Activated gamma-delta T cell treated with anti-CD3 and anti-CD28 coated beads, Interleukin-2, amount 50 U/mL, for 16 hours (primary cell): Measurements from ENCODE around the gene RAB33A.
"Not testable (repeated sequence)": the region's sequence is repeated elsewhere in the genome, so short reads cannot be mapped to it uniquely, and the experiment has no call there.

Source experiments
- DNase-seq: peaks from one replicate; pipeline ENCODE4 v3.0.0-alpha.2; 2020; ENCODE audit warnings: low read depth

Gene RAB33A

DNA sequence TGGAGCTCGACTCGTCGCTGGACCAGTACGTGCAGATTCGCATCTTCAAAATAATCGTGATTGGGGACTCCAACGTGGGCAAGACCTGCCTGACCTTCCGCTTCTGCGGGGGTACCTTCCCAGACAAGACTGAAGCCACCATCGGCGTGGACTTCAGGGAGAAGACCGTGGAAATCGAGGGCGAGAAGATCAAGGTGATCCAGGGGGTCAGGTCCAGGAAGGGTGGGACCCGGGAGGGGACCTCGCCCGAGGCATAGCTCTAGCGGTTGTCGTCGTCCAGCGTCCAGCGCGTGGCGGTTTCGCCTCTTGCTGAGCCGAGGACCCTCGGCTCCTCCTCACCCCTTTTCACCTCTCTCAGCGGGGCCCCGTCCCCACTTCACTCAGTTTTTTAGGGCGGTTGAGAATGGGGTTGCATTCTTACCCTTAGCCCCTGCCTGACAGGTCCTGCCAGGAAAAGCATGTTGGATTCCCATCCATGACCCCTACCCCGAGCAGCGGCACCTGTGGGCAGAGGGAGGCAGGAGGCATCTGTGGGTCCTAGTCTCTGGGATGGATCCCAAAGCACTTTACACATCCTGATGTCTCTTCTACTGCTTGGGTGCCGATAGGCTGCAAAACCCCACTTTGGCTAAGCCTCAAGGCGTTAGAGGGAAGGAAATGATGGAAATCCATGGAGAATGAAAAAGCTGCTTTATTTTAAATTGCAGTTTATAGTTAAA is 524 bp downstream of the RAB33A start:
- DNase-seq: no peak

DNA sequence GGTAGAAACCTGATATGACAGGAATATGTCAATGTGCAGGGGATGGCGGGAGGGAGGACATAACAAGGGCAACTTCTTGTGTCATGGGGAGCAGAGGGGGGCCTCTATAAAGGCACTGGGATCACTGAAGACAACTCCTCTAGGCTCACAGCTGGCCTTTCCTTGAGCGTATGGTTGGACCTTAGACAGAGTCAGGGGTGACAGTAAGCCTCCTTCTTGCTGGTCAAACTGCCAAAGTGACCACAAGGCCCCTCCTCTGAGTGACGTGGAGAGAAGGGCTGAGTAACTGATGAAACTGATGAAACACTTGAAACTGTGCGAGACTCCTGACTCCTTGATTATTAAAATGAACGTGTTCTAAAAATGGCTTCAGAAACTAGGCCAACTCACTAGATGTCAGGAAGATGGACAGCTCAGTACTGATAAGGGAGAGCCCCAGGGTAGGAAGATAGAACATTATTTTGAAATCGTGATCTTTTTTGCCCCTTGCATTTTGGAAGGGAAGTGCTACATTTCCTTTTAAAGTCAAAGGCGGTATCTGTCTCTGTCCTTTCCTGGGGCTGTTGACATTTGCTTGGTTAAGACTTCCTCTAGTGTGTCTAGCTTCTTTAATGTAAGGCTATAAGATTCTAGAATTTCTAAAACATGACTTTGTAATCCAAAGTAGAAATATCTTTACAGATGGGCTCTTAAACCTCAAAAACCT is 1.6 kb downstream of the RAB33A start:
- no peak for DNase-seq

GRCh38 chrX:130174045-130174704 is 2.4 kb downstream of the RAB33A start:
- no peak for DNase-seq

GRCh38 chrX:130174937-130175336 is 3.2 kb downstream of the RAB33A start:
- DNase-seq: no peak

GRCh38 chrX:130176354-130176776 is 4.6 kb downstream of the RAB33A start:
- DNase-seq: no peak

DNA sequence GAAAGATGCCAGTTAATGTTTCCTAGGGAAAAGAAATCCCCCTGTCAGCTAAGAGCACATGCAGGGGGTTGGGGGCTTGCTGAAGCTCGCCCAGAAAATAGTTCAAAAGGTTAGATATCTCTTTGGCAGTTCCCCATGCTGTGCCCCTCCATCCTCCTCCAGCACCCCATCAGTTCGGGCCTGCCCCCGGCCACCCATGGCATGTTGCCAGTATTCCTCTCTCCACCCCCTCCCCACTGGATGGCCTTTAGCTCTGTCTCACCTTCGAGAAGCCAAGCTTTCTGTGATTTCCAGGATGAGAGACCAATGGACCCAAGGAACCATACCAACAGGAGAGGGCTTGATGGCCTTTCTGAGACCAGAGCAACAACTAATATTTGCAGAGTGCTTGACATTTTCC is 5.2 kb downstream of the RAB33A start:
- no peak for DNase-seq

DNA sequence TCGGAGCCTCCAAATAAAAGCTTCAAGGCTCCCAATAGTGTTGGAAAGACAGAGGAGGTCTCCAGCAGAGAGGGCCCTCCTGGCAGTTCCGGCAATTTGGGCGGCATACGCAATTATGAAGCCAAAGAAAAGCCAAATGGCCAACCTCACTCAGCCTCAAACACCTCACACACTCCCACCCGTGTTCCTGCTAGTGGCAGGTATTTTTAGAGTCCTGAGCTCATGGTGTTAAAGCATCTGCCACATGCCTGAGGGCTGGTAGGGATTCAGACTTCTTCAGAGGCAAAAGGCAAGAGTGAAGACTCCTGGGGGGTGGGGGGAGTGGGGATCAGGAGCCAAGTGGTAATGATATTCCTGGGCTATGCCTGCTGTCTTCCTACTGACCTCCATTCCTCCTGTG is 7.4 kb downstream of the RAB33A start:
- no peak for DNase-seq

DNA sequence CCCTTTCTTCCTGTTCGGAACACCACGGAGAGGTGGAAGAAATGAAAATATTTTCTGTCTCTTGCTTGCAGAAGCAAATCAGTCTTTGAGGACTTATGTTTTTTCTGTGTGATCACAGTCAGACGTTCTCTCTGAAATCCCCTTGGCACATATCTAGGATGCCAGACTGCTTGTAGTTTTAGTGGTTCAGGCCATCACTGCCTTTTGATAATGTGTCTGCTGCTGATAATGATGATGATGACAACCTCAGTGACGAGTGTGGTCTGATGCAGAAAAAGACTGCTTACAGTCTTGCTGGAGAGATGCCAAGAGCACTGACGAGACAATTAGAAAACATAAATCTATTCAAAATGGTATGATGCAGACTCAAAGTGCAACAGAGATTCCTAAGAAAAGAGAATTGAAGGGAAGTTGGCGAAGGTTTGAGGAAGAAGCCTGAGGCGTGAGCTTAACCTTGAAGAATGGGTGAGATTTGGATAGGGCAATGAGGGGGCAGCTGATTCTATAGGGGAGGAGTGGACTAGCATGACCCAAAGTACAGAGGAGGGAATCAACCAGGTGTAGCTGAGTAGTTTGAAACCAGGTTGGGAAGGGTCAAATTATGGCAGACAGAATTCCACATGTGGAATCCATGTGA is 7.9 kb downstream of the RAB33A start:
- no peak for DNase-seq

DNA sequence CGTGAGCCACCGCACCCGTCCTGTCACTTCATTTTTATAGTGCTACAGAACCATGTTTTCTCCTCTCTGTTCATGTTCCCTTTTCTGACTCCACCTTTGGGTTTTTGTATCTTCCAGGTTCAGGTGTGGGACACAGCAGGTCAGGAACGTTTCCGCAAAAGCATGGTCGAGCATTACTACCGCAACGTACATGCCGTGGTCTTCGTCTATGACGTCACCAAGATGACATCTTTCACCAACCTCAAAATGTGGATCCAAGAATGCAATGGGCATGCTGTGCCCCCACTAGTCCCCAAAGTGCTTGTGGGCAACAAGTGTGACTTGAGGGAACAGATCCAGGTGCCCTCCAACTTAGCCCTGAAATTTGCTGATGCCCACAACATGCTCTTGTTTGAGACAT is 12.4 kb downstream of the RAB33A start:
- no peak for DNase-seq

DNA sequence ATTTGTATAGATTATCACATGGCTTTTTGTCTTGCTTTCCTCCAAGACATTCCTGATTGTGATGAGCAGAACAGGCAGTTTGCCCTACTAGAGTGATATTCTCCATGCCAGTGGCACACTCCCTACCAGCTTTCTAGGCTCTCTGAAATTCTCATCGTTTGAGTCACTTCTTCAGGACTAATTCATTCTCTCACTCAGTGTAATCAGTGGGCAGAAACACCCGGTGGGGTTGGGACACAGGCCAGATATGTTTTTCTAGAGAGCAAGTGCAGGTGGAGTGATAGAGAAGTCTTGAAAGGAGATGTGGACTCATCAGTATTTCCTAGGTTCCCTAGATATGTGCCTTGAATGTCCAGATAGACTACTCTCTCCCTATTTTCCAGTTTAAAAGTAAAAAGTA is 13.1 kb downstream of the RAB33A start:
- no peak for DNase-seq

DNA sequence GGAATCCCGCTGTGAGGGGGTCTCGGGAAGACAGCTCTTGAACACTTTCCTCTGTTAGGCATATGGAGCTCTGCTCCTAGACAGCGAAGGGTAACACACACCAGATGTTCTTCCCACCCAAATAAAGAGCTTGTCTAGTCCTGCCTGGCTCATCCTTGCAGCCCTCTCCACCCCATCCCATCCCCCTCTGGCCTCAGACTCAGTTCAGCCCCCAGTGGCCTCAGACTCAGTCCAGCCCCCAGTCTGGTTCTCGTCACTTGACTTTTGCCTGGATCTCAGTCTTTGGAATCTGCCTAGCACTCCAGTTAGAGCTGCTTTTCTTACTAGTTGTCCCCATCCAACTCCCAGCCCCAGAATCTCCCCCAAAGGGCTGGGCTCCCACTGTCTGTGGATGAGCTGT is 14.9 kb downstream of the RAB33A start:
- DNase-seq: no peak

- DNase-seq: no peak
Observed at GRCh38 chrX:130190801-130191200, 19.0 kb downstream of the RAB33A start.

- no peak for DNase-seq
Observed at GRCh38 chrX:130196466-130196865, 24.7 kb downstream of the RAB33A start.

DNA sequence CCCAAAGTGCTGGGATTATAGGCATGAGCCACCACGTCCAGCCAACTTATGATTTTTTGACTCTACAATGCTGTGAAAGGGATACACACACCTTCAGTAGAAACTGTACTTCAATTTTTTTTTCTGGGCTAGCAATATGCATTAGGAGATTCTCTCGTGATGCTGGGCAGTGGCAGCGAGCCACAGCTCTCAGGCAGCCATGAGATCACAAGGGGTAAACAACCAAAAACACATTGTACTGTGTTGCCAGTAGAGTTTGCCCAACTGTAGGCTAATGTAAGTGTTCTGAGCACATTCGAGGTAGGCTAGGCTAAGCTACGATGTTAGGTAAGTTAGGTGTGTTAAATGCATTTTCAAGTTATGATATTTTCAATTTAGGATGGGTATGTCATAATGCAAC is 25.7 kb downstream of the RAB33A start:
- DNase-seq: no peak

DNA sequence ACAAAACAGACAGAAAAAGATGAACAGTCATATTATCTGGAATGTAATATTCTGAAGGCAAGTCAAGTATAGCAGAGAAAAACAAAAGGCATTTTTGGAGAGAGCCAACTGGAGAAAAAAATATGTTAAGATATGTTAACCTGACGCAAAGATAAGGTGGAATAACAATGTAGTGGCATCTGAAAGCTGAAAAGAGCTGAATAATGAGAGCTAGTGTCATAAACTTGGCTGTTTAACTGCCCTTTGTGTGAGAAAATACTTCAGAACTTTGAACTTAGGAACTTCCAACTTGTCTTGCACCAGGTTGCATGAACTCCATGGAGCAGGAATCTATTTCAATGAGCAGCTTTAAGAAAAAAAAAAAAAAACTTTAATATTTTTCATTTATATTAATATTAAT is 32.9 kb downstream of the RAB33A start:
- no peak for DNase-seq

- no peak for DNase-seq
Observed at GRCh38 chrX:130211415-130212186, 39.8 kb downstream of the RAB33A start.

GRCh38 chrX:130212371-130212770 is 40.6 kb downstream of the RAB33A start:
- no peak for DNase-seq

- no peak for DNase-seq
Observed at GRCh38 chrX:130213376-130213775, 41.6 kb downstream of the RAB33A start.

DNA sequence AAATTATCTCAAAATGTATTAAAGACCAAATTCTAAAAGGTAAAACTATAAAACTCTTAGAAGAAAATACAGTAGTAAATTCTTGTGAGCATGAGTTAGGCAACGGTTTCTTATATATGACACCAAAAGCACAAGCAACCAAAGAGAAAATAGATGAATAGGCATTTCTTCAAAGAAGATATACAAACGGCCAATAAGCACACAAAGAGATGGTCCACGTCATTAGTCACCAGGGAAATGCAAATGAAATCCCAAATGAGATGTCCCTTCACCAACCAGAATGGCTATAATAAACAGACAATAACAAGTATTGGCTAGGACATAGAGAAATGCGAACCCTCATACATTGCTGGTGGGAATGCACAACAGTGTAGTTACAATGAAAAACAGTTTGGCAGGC is 44.6 kb downstream of the RAB33A start:
- DNase-seq: no peak

GRCh38 chrX:130224810-130225209 is 53.0 kb downstream of the RAB33A start:
- no peak for DNase-seq

DNA sequence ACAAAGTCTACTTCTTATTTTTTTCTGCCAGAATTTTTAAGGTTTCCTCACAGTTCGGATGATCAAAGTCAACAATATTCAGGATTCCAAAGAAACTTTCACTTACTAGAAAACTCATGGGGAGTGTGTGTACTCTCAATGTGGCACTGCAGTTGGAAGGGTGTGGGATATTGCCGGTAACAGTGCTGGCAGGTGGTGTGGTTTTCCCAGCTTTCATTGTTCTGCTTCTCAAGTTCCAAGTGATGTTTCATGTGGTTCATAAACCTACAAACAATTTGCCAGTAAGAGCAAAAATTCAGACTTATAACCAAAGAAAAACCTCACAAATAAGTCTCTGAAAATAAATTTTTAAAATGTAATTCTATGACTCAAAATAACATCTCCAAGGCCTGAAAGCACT is 57.1 kb downstream of the RAB33A start:
- DNase-seq: no peak

DNA sequence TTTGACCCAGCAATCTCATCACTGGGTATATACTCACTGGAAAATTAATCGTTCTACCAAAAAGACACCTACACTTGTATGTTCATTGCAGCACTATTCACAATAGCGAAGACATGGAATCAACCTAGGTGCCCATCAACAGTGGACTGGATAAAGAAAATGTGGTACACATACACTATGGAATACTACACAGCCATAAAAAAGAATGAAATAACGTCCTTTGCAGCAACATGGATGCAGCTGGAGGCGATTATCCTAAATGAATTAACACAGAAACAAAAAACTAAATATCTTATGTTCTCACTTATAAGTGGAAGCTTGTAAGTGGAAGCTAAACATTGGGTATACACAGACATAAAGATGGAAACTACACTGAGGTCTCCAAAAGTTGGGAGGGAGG is 59.4 kb downstream of the RAB33A start:
- DNase-seq: not testable (repeated sequence)
